ENCODE measurements around the gene SVIP. TPM values are rescaled to one million over a fixed set of nuclear protein-coding genes. Genes with fewer than 3 reads are reported as not detected.

Gene SVIP
- total RNA-seq, 1 donor from 2014 or later = 15.9 TPM

GRCh38 chr11:22785251-22785650, 44.4 kb downstream of the SVIP start:
- Histone ChIP-seq H3K36me3 (ENCODE audit: insufficient read depth, low read length) (no peaks in the 10 kb centered on the region), H3K27ac (ENCODE audit: low read depth, low read length) (peak overlapping the region; percentile 24), H3K4me3 (ENCODE audit: insufficient read depth, low read depth, low read length) (no peak overlapping the region), H3K79me2 (ENCODE audit: insufficient read depth, low read length) (no peaks in the 10 kb centered on the region), H2AFZ (ENCODE audit: low read depth, low read length) (peak overlapping the region; percentile 8), H3K9ac (ENCODE audit: low read length) (peak overlapping the region; percentile 14), H3K9me3 (ENCODE audit: insufficient read depth, low read depth, low read length) (no peaks in the 10 kb centered on the region), H3K4me1 (ENCODE audit: insufficient read depth, low read length) (peaks cover 12% of the 10 kb centered on the region), H3K4me2 (ENCODE audit: low read length) (peak overlapping the region; percentile 62), H3K27me3 (ENCODE audit: insufficient read depth, low read length) (no peaks in the 10 kb centered on the region), H4K20me1 (ENCODE audit: insufficient read depth, low read length) (no peaks in the 10 kb centered on the region)
- Mint-ChIP-seq H3K4me3 (ENCODE audit: unreplicated experiment) (no peak overlapping the region), H3K36me3 (ENCODE audit: low read depth, unreplicated experiment) (no peaks in the 10 kb centered on the region), H3K27me3 (ENCODE audit: low read depth, unreplicated experiment) (no peaks in the 10 kb centered on the region), H3K9me3 (ENCODE audit: unreplicated experiment) (no peaks in the 10 kb centered on the region), H3K4me1 (ENCODE audit: low read depth, unreplicated experiment) (peaks cover 11% of the 10 kb centered on the region), H3K27ac (ENCODE audit: unreplicated experiment) (peak overlapping the region; percentile 83)
- TF ChIP-seq EZH2 (IDR thresholded peaks at IDR 0.05; ENCODE audit: insufficient read depth, low read length) = no peak
- TF ChIP-seq, protein P1, sequence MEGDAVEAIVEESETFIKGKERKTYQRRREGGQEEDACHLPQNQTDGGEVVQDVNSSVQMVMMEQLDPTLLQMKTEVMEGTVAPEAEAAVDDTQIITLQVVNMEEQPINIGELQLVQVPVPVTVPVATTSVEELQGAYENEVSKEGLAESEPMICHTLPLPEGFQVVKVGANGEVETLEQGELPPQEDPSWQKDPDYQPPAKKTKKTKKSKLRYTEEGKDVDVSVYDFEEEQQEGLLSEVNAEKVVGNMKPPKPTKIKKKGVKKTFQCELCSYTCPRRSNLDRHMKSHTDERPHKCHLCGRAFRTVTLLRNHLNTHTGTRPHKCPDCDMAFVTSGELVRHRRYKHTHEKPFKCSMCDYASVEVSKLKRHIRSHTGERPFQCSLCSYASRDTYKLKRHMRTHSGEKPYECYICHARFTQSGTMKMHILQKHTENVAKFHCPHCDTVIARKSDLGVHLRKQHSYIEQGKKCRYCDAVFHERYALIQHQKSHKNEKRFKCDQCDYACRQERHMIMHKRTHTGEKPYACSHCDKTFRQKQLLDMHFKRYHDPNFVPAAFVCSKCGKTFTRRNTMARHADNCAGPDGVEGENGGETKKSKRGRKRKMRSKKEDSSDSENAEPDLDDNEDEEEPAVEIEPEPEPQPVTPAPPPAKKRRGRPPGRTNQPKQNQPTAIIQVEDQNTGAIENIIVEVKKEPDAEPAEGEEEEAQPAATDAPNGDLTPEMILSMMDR (IDR thresholded peaks at IDR 0.05; ENCODE audit: insufficient read depth, low read depth, low read length) = no peak
- FAIRE-seq (no peak), DNase-seq (ENCODE audit: low read depth) (peak; percentile 65)

DNA sequence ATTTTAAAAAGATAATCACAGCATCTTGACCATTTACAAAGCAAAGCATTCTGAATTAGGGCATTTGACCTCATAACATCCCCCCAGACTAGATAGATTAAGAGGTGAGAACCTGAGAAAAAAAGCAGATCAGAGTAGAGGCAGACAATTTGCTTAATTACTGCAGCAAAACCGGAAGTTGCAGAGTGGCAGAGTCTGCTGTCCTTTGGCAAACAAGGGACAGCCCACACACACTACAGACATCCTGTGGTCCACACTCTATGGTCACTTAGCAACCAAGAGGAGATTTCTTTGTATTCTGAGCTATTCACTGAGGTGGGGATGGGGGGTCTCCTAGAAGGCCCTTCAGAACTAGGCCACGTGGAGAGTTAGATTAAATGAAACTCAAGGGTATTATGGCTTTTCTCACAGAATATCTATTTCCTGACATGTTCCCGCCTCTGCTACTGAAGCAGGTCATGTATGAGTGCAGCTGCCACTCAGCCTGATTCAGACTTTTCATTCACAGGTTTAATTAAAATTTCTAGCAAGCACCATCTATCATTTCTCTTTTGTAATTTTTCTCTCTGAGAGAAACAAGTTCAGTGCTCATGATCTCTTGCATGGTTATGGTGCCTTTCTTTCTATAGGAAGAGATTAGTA, 48.5 kb downstream of the SVIP start:
- Histone ChIP-seq H3K9me3 (ENCODE audit: insufficient read depth, low read depth, low read length) (no peaks in the 10 kb centered on the region), H3K9ac (ENCODE audit: low read length) (no peak overlapping the region), H3K79me2 (ENCODE audit: insufficient read depth, low read length) (no peaks in the 10 kb centered on the region), H2AFZ (ENCODE audit: low read depth, low read length) (no peak overlapping the region), H3K4me2 (ENCODE audit: low read length) (no peak overlapping the region), H4K20me1 (ENCODE audit: insufficient read depth, low read length) (no peaks in the 10 kb centered on the region), H3K4me3 (ENCODE audit: insufficient read depth, low read depth, low read length) (no peak overlapping the region), H3K27ac (ENCODE audit: low read depth, low read length) (no peak overlapping the region), H3K4me1 (ENCODE audit: insufficient read depth, low read length) (peaks cover 12% of the 10 kb centered on the region), H3K27me3 (ENCODE audit: insufficient read depth, low read length) (no peaks in the 10 kb centered on the region), H3K36me3 (ENCODE audit: insufficient read depth, low read length) (no peaks in the 10 kb centered on the region)
- FAIRE-seq (no peak), DNase-seq (ENCODE audit: low read depth) (no peak)
- Mint-ChIP-seq H3K27me3 (ENCODE audit: low read depth, unreplicated experiment) (no peaks in the 10 kb centered on the region), H3K27ac (ENCODE audit: unreplicated experiment) (no peak overlapping the region), H3K4me3 (ENCODE audit: unreplicated experiment) (no peak overlapping the region), H3K9me3 (ENCODE audit: unreplicated experiment) (no peaks in the 10 kb centered on the region), H3K36me3 (ENCODE audit: low read depth, unreplicated experiment) (no peaks in the 10 kb centered on the region), H3K4me1 (ENCODE audit: low read depth, unreplicated experiment) (peaks cover 11% of the 10 kb centered on the region)
- TF ChIP-seq, protein P1 (IDR thresholded peaks at IDR 0.05; ENCODE audit: insufficient read depth, low read depth, low read length) = no peak
- no peak for TF ChIP-seq EZH2 (IDR thresholded peaks at IDR 0.05; ENCODE audit: insufficient read depth, low read length)

- Mint-ChIP-seq H3K27ac (ENCODE audit: unreplicated experiment) (no peak overlapping the region), H3K4me1 (ENCODE audit: low read depth, unreplicated experiment) (peaks cover 3% of the 10 kb centered on the region), H3K27me3 (ENCODE audit: low read depth, unreplicated experiment) (no peaks in the 10 kb centered on the region), H3K36me3 (ENCODE audit: low read depth, unreplicated experiment) (no peaks in the 10 kb centered on the region), H3K9me3 (ENCODE audit: unreplicated experiment) (no peaks in the 10 kb centered on the region), H3K4me3 (ENCODE audit: unreplicated experiment) (no peak overlapping the region)
- Histone ChIP-seq H3K4me2 (ENCODE audit: low read length) (no peak overlapping the region), H3K36me3 (ENCODE audit: insufficient read depth, low read length) (no peaks in the 10 kb centered on the region), H3K9me3 (ENCODE audit: insufficient read depth, low read depth, low read length) (no peaks in the 10 kb centered on the region), H3K4me3 (ENCODE audit: insufficient read depth, low read depth, low read length) (no peak overlapping the region), H3K27ac (ENCODE audit: low read depth, low read length) (no peak overlapping the region), H3K79me2 (ENCODE audit: insufficient read depth, low read length) (no peaks in the 10 kb centered on the region), H3K27me3 (ENCODE audit: insufficient read depth, low read length) (no peaks in the 10 kb centered on the region), H4K20me1 (ENCODE audit: insufficient read depth, low read length) (no peaks in the 10 kb centered on the region), H3K9ac (ENCODE audit: low read length) (no peak overlapping the region), H3K4me1 (ENCODE audit: insufficient read depth, low read length) (peaks cover 3% of the 10 kb centered on the region), H2AFZ (ENCODE audit: low read depth, low read length) (no peak overlapping the region)
- DNase-seq (ENCODE audit: low read depth) = no peak
- FAIRE-seq = no peak
- no peak for TF ChIP-seq EZH2 (IDR thresholded peaks at IDR 0.05; ENCODE audit: insufficient read depth, low read length)
- TF ChIP-seq, protein P1 (IDR thresholded peaks at IDR 0.05; ENCODE audit: insufficient read depth, low read depth, low read length) = no peak
Measured at GRCh38 chr11:22779850-22780249, 49.8 kb downstream of the SVIP start.
